GM10248 (cell line): ENCODE results near the gene HLA-DQB1.
A peak's percentile ranks its signal among the peaks of the same experiment; 100 is the strongest.

Source experiments
- CTCF ChIA-PET: fragments of 300-600 bp; sonication (Branson Sonifier 250); formaldehyde crosslinking; extraction: SDS; loops from one replicate; lab custom pipeline; 2021; ENCODE audit warnings: antibody characterized with exemption; lab: Yijun Ruan, JAX
- POLR2A ChIA-PET: fragments of 350-650 bp; sonication (Branson Sonifier 250); formaldehyde crosslinking; extraction: SDS; loops from one replicate; lab custom pipeline; 2020; ENCODE audit warnings: antibody characterized with exemption; lab: Yijun Ruan, JAX
- DNase-seq: peaks from one replicate; pipeline ENCODE4 v3.0.0; 2012; ENCODE audit errors: extremely low spot score
- TF ChIP-seq, protein P1 (sequence below): IDR thresholded peaks from 2 replicates; pipeline ENCODE4 v1.5.1; 2012; ENCODE audit warnings: mild to moderate bottlenecking, low read depth; ENCODE audit errors: extremely low read depth, missing control alignments, control extremely low read depth

The HLA-DQB1 gene

DNA sequence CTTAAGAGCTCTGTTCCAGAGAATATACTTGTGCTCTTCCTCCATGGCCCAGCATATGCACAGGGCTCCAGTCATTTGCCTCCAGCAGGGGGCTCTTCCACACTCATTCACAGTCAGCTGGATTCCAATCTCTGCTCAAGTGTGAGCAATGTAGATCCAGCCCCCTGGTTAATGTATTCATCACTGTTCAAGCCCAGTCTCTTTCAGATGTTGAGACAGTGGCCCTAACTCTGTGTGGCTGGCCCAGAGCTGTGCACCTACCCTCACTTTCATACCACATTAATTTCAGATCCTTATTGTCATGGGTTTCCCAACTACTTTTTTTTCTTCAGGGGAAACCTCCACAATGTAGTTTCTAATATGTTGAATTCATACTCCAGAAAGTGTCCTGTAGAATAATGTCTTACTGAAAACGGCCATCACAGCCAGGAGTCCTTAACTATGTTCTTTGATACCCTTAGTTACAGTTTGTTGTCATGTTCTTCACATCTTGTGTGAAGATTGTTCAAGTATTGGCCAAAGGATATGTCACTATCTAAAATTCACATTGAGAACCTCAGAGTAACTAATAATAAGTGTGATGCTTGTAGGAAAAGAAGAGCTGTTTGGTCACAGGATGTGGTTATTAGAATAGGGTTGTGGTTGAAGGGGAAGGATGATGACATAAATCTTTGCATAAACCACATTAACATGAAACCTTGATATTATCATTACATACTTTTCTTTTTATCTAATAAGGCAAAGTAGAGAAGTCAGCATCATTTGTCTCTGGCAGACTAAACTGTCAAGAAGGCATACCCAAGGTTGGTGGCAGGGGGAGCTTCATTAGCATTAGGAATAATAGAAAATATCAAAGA, 43.7 kb downstream of the HLA-DQB1 start:
- TF ChIP-seq, protein P1, sequence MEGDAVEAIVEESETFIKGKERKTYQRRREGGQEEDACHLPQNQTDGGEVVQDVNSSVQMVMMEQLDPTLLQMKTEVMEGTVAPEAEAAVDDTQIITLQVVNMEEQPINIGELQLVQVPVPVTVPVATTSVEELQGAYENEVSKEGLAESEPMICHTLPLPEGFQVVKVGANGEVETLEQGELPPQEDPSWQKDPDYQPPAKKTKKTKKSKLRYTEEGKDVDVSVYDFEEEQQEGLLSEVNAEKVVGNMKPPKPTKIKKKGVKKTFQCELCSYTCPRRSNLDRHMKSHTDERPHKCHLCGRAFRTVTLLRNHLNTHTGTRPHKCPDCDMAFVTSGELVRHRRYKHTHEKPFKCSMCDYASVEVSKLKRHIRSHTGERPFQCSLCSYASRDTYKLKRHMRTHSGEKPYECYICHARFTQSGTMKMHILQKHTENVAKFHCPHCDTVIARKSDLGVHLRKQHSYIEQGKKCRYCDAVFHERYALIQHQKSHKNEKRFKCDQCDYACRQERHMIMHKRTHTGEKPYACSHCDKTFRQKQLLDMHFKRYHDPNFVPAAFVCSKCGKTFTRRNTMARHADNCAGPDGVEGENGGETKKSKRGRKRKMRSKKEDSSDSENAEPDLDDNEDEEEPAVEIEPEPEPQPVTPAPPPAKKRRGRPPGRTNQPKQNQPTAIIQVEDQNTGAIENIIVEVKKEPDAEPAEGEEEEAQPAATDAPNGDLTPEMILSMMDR: peak; percentile 42
- ChIA-PET CTCF (interaction anchor here (0.6 to 3.3 kb wide), 21 partner anchors 9 to 246 kb away, joined by 3 to 17 read pairs (median 5); partner anchors contain the start of genes HLA-DQA1 and HLA-DQB1), POLR2A (interaction anchor here (0.6 to 1.9 kb wide), 4 partner anchors 13 to 63 kb away, joined by 3 to 8 read pairs (median 5); partner anchors contain the start of gene HLA-DQA1)

GRCh38 chr6:32621372-32621771, 45.1 kb downstream of the HLA-DQB1 start:
- TF ChIP-seq, protein P1: no peak
- DNase-seq: no peak
- ChIA-PET CTCF (interaction anchor here (0.9 to 3.3 kb wide), 11 partner anchors 8 to 205 kb away, joined by 3 to 17 read pairs (median 8); no protein-coding TSS in a partner anchor), POLR2A (interaction anchor here (1.1 to 1.9 kb wide), 2 partner anchors 14 to 16 kb away, joined by 5 to 8 read pairs; partner anchors contain the start of gene HLA-DQA1)

More for the DNA sequence above, 43.7 kb downstream of the HLA-DQB1 start:
- DNase-seq: peak; percentile 59

GRCh38 chr6:32617751-32618150, 48.7 kb downstream of the HLA-DQB1 start:
- ChIA-PET CTCF (no interaction called here), POLR2A (no interaction called here)
- TF ChIP-seq, protein P1: no peak
- DNase-seq: no peak

DNA sequence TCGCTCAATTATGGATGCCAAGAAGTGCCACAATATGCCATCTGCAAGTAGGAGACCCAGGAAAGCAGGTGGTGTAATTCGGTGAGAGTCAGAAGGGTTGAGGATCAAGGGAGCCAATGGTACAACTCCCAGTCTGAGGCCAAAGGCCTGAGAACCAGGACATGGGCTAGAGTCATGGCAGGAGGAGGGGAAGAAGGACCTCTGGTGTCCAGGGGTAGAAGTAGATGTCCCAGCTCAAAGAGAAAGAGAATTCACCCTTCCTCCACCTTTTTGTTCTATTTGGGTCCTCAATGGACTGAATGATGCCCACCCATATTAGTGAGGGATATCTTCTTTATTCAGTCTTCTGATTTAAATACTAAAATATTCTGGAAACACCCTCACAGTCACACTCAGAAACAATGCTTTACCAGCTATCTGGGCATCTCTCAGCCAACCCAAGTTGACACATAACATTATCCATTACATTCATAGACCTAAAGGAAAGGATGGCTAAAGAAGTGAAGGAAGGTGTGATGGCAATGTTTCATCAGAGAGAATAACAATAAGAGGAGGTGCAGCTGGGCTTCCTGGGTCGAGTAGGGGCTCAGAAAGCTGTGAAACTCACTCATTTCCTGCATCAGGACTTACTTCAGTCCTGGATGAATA, 50.4 kb downstream of the HLA-DQB1 start:
- TF ChIP-seq, protein P1: no peak
- ChIA-PET POLR2A (no interaction called here), CTCF (no interaction called here)
- DNase-seq: no peak

GRCh38 chr6:32614366-32615081, 51.9 kb downstream of the HLA-DQB1 start:
- TF ChIP-seq, protein P1: no peak
- CTCF ChIA-PET: interaction anchor here (0.8 to 1.9 kb wide), 3 partner anchors 8 to 81 kb away, joined by 3 to 17 read pairs (median 4); no protein-coding TSS in a partner anchor
- no peak for DNase-seq
- POLR2A ChIA-PET: no interaction called here
